CD4-positive, alpha-beta T cell treated with Interleukin-21 for 1 hour (primary cell): ENCODE measurements around the gene SNURF.
"Not testable (repeated sequence)": the region's sequence is repeated elsewhere in the genome, so short reads cannot be mapped to it uniquely, and the experiment has no call there.

Experiments
- DNase-seq: peaks from one replicate; pipeline ENCODE4 v3.0.0-alpha.2; 2020

SNURF gene

DNA sequence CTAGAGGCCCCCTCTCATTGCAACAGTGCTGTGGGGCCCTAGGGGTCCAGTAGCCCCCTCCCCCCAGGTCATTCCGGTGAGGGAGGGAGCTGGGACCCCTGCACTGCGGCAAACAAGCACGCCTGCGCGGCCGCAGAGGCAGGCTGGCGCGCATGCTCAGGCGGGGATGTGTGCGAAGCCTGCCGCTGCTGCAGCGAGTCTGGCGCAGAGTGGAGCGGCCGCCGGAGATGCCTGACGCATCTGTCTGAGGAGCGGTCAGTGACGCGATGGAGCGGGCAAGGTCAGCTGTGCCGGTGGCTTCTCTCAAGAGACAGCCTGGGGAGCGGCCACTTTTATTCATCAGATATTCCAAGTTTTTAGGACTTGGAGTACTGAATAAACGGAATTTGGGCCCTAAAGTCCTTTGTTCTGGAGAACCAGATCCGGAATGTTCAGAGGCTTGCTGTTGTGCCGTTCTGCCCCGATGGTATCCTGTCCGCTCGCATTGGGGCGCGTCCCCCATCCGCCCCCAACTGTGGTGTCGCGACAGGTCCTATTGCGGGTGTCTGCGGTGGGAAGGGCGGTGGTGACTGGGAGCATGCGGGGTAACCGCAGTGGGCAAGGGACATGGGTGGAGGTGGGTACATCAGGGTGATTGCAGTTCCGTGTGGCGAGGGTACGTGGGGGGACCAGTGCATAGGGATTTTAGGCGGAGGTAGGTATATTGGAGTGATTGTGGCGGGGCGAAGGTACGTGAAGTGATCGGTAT is at the start of gene SNURF, which contains the start of gene SNRPN:
Gene SNURF (plus strand): TSS at position 205 of the 748 bp plus-strand sequence. CDS start 62 bp downstream, at position 267.
Gene SNRPN (plus strand): TSS at position 205 of the 748 bp plus-strand sequence. CDS start 19,467 bp downstream, outside the sequence.
- DNase-seq: peak; percentile 67

DNA sequence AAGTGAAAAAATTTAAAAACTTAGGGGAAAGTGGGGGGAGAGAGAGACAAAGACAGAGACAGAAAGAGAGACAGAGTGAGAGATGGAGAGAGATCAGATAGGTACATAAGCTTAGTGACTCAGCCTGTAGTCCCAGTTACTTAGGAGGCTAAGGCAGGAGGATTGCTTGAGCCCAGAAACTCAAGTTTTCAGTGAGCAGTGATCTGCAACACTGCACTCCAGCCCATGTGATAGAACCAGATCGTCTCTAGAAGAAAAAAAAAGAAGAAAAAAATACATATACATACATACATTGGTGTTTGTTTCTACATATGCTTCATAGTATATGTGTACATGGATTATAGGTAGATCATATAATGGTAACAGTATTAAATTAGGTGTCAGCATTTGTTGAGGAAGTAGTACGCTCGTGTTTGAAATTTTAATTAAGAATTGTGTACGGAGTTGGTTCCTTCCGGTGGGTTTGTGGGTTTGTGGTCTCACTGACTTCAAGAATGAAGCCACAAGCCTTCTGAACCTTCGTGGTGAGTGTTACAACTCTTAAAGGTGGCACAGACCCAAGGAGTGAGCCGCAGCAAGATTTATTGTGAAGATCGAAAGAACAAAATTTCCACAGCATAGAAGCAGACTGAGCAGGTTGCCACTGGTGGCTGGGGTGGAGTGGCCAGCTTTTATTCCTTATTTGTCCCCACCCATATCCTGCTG is 38.3 kb upstream of the SNURF start:
- DNase-seq: no peak

GRCh38 chr15:24917431-24917830 is 37.4 kb upstream of the SNURF start:
- DNase-seq: no peak

GRCh38 chr15:24919446-24919845 is 35.3 kb upstream of the SNURF start:
- DNase-seq: no peak

GRCh38 chr15:24922781-24923180 is 32.0 kb upstream of the SNURF start:
- DNase-seq: not testable (repeated sequence)

- no peak for DNase-seq
Observed at GRCh38 chr15:24924153-24924552, 30.6 kb upstream of the SNURF start.

- no peak for DNase-seq
Observed at GRCh38 chr15:24924621-24925020, 30.2 kb upstream of the SNURF start.

- not testable (repeated sequence) for DNase-seq
Observed at GRCh38 chr15:24931874-24932732, 22.7 kb upstream of the SNURF start.

GRCh38 chr15:24933716-24934115 is 21.1 kb upstream of the SNURF start:
- DNase-seq: no peak

GRCh38 chr15:24938224-24938623 is 16.6 kb upstream of the SNURF start:
- not testable (repeated sequence) for DNase-seq

GRCh38 chr15:24940236-24940635 is 14.6 kb upstream of the SNURF start:
- no peak for DNase-seq

GRCh38 chr15:24943361-24943760 is 11.4 kb upstream of the SNURF start:
- no peak for DNase-seq

DNA sequence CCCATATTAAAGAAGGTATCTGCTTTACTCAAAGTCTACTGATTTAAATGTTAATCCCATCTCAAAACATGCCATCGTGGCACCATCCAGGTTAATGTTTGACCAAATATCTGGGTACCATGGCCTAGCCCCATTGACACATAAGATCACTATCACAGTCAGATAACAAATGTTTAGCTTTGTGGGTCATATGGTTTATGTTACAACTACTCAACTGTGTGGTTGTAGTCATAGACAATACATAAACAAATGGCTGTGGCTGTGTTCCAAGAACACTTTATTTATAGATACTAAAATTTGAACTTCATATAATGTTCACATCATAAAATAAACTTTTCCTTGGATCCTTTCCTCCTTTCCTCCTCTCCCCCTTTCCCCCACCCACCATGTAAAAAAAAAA is 9.8 kb upstream of the SNURF start:
- DNase-seq: no peak

GRCh38 chr15:24945711-24946110 is 9.1 kb upstream of the SNURF start:
- no peak for DNase-seq

DNA sequence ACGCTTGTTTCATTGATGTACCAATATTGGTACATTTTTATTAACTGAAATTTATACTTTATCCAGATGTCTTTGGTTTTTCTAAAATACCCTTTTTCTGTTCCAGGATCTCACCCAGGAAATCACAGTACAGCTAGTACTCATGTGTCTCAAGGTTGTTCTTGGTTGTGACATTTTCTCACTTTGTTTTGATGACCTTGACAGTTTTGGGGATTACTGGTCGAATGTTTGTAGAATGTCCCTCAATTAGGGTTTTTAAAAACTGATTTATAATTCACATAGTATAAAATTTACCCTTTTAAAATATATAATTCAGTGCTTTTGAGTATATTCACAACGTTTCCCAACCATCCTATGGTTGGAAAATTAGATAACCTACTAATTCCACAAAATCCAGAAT is 6.3 kb upstream of the SNURF start:
- DNase-seq: no peak

- peak; percentile 22 for DNase-seq
Observed at GRCh38 chr15:24955531-24955921, 739 bp downstream of the SNURF start.

GRCh38 chr15:24956111-24956838 is 1.5 kb downstream of the SNURF start:
- peak; percentile 83 for DNase-seq

GRCh38 chr15:24957691-24958090 is 2.9 kb downstream of the SNURF start:
- no peak for DNase-seq

DNA sequence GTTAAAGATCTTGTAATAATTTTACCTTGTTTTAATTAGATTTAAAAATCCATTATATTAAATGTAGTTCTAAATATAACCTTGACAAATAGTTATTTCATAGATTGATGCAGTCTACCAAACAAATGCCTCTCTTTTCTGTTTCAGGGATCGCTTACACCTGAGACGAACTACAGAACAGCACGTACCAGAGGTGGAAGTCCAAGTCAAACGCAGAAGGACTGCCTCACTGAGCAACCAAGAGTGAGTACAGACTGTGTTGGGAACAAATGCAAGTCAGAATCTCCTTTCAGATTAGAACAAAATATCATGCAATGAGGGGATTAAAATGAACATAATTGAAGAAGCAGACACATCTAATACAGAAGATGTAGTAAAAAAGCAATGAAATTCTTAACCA is 7.2 kb downstream of the SNURF start:
- no peak for DNase-seq

- no peak for DNase-seq
Observed at GRCh38 chr15:24962880-24963279, 8.1 kb downstream of the SNURF start.

- DNase-seq: no peak
Observed at GRCh38 chr15:24966364-24967103, 11.7 kb downstream of the SNURF start.

GRCh38 chr15:24971052-24971451 is 16.3 kb downstream of the SNURF start:
- DNase-seq: no peak
